PFSK-1 (cell line): ENCODE measurements around the gene TMEM158.

Experiments used
- FOXP2 ChIP-seq: optimal IDR thresholded peaks from 2 replicates; pipeline ENCODE3; 2011; ENCODE audit warnings: borderline replicate concordance, control low read depth, inconsistent platforms; ENCODE audit not compliant: insufficient read depth; ENCODE audit errors: extremely low read length, extremely low read depth
- POLR2AphosphoS5 ChIP-seq: IDR thresholded peaks from 2 replicates; pipeline ENCODE4 v1.6.1; 2012; ENCODE audit warnings: low read depth, mild to moderate bottlenecking, control low read depth, low read length, moderate library complexity
- REST ChIP-seq, 2 experiments: IDR thresholded peaks; 2 replicates each; pipeline versions ENCODE4 v1.6.1 to v1.8.0; 2011 to 2012; ENCODE audit warnings: low read depth in 2 of 2, low read length in 2 of 2, control low read depth in 1 of 2, inconsistent platforms in 1 of 2, mild to moderate bottlenecking in 1 of 2, moderate library complexity in 1 of 2; ENCODE audit not compliant: insufficient read depth in 1 of 2
- SIN3A ChIP-seq: IDR thresholded peaks from 2 replicates; pipeline ENCODE4 v1.6.1; 2012; ENCODE audit warnings: mild to moderate bottlenecking, low read length, moderate library complexity, borderline replicate concordance; ENCODE audit not compliant: insufficient read depth
- TAF1 ChIP-seq: IDR thresholded peaks from 2 replicates; pipeline ENCODE4 v1.6.1; 2012; ENCODE audit warnings: low read length, control low read depth, borderline replicate concordance; ENCODE audit not compliant: insufficient read depth

TMEM158 gene

DNA sequence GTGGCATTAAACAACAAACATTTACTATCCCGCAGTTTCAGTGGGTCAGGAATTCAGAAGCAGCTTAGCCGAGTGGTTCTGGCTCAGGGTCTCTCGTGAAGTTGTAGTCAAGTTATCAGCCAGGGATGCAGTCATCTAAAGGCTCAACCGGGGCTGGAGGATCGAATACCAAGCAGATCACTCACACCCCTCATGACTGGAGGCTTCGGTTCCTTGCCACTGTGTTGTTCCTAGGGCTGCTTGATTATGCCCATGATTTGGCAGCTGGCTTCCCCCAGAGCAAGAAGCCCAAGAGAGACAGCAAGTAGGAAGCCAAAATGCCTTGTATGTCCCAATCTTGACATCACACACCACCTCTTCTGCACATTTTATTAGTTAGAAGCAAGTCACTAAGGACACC is 46.0 kb downstream of the TMEM158 start:
- no peak for TF ChIP-seq POLR2AphosphoS5
- TF ChIP-seq FOXP2, result no peak
- no peak for TF ChIP-seq SIN3A
- TF ChIP-seq REST (IDR thresholded peaks at IDR 0.05; ENCODE audit: insufficient read depth in 1 of 2, low read depth in 2 of 2, low read length in 2 of 2), result no peak
- no peak for TF ChIP-seq TAF1

- TF ChIP-seq SIN3A (no peak), TAF1 (no peak), REST (IDR thresholded peaks at IDR 0.05; ENCODE audit: insufficient read depth in 1 of 2, low read depth in 2 of 2, low read length in 2 of 2) (no peak), FOXP2 (no peak), POLR2AphosphoS5 (no peak)
These were observed 46.9 kb downstream of the TMEM158 start for GRCh38 chr3:45179163-45179562.

DNA sequence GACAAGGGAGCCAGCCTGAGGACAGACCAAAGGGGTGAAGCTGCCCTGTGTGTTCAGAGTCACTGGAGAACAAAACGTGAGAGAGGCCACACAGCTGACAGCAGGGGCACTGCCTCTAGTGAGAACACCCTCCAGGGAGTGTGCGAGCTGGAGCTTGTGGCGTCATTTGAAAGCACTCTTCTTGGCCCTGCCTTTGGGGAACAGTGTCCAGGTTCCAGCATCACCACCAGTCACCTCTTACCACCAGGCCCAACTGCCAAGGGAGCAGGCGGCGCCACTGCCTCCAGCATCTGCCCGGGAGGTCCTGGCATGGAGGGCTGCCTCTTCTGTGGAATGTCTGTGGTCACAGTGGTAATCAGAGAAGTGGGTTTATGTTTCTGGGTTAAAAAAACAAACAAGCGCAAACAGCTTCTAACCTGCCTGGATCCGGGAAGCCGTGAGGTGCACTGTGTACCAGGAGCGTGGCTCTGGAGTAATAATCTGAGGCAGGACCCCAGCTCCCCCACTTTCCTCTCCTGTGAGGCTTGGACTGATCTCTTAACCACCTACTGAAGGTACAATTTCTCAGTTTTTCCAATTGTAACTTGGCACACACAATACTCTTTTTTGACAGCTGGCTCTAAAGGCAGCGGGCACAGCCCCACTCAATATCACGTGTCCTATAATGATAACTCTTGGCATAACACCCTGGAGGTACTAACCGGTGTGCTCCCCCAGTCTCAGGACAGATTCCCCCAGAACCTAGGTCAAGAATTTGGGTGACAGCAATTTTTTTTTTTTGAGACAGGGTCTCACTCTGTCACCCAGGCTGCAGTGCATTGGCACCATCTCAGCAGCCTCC is 47.7 kb downstream of the TMEM158 start:
- TF ChIP-seq REST (IDR thresholded peaks at IDR 0.05; ENCODE audit: insufficient read depth in 1 of 2, low read depth in 2 of 2, low read length in 2 of 2), result no peak

- no peak for TF ChIP-seq REST (IDR thresholded peaks at IDR 0.05; ENCODE audit: insufficient read depth in 1 of 2, low read depth in 2 of 2, low read length in 2 of 2)
- TF ChIP-seq TAF1, result no peak
- TF ChIP-seq FOXP2, result no peak
- no peak for TF ChIP-seq SIN3A
- no peak for TF ChIP-seq POLR2AphosphoS5
These were observed 49.2 kb downstream of the TMEM158 start for GRCh38 chr3:45176912-45177311.
